ENCODE measurements around the gene LRRC27. TPM values are rescaled to one million over a fixed set of nuclear protein-coding genes. Genes with fewer than 3 reads are reported as not detected.
"Not testable (repeated sequence)": the region's sequence is repeated elsewhere in the genome, so short reads cannot be mapped to it uniquely, and the experiment has no call there.

LRRC27 gene
- total and polyA plus RNA-seq, 4 experiments from 2014 or later, result 0.90 to 3.8 (median 3.0) TPM

- Mint-ChIP-seq H3K36me3 (no peaks in the 10 kb centered on the region), H3K9me3 (peaks cover 0 to 7% (median 0%) of the 10 kb centered on the region in 8 donors), H3K27ac (no peak overlapping the region), H3K4me3 (no peak overlapping the region), H3K27me3 (no peaks in the 10 kb centered on the region), H3K4me1 (peaks cover 2 to 5% (median 3%) of the 10 kb centered on the region in 4 donors)
- H3K4me3 ChIP-seq (ENCODE audit: low read length in 2 of 2), result no peak overlapping the region
- intact Hi-C loops (cut with micrococcal nuclease), result no loop called here
- no peak overlapping the region for H3K27ac ChIP-seq (ENCODE audit: low read depth, low read length)
- no peaks in the 10 kb centered on the region for H3K27me3 ChIP-seq (ENCODE audit: insufficient read depth, low read length)
- H3K9me3 ChIP-seq (ENCODE audit: control insufficient read depth in 1 of 2, low read length in 2 of 2), result no peaks in the 10 kb centered on the region
- DNase-seq, result no peak
- ChIA-PET CTCF (ENCODE audit: partially characterized antibody) (no interaction called here), POLR2A (ENCODE audit: partially characterized antibody) (no interaction called here)
- peaks cover under 1% of the 10 kb centered on the region for H3K4me1 ChIP-seq (ENCODE audit: insufficient read depth, low read length)
- no peaks in the 10 kb centered on the region for H3K36me3 ChIP-seq (ENCODE audit: insufficient read depth, low read length)
Observed at GRCh38 chr10:132292287-132293200, 39.4 kb upstream of the LRRC27 start.

GRCh38 chr10:132293201-132293812, 38.7 kb upstream of the LRRC27 start:
- Histone ChIP-seq H3K9me3 (ENCODE audit: control insufficient read depth in 1 of 2, low read length in 2 of 2) (no peaks in the 10 kb centered on the region), H3K4me3 (ENCODE audit: low read length in 2 of 2) (no peak overlapping the region), H3K27ac (ENCODE audit: low read depth, low read length) (no peak overlapping the region), H3K27me3 (ENCODE audit: insufficient read depth, low read length) (no peaks in the 10 kb centered on the region), H3K36me3 (ENCODE audit: insufficient read depth, low read length) (no peaks in the 10 kb centered on the region), H3K4me1 (ENCODE audit: insufficient read depth, low read length) (peaks cover 4% of the 10 kb centered on the region)
- no peak for DNase-seq
- ChIA-PET POLR2A (ENCODE audit: partially characterized antibody) (no interaction called here), CTCF (ENCODE audit: partially characterized antibody) (no interaction called here)
- Mint-ChIP-seq H3K36me3 (no peaks in the 10 kb centered on the region), H3K4me1 (peaks cover 2 to 7% (median 4%) of the 10 kb centered on the region in 4 donors), H3K9me3 (peaks cover 0 to 7% (median 0%) of the 10 kb centered on the region in 8 donors), H3K4me3 (no peak overlapping the region), H3K27ac (no peak overlapping the region), H3K27me3 (no peaks in the 10 kb centered on the region)
- intact Hi-C loops (cut with micrococcal nuclease), result no loop called here

GRCh38 chr10:132293813-132294520, 38.0 kb upstream of the LRRC27 start:
- no peak overlapping the region for H3K4me3 Mint-ChIP-seq

GRCh38 chr10:132294561-132295318, 37.3 kb upstream of the LRRC27 start:
- Mint-ChIP-seq H3K9me3 (no peaks in the 10 kb centered on the region), H3K36me3 (no peaks in the 10 kb centered on the region), H3K4me1 (peaks cover 2 to 7% (median 4%) of the 10 kb centered on the region in 4 donors), H3K27ac (no peak overlapping the region), H3K27me3 (peaks cover 0 to 1% of the 10 kb centered on the region in 2 donors), H3K4me3 (no peak overlapping the region)
- Histone ChIP-seq H3K36me3 (ENCODE audit: insufficient read depth, low read length) (no peaks in the 10 kb centered on the region), H3K27me3 (ENCODE audit: insufficient read depth, low read length) (no peaks in the 10 kb centered on the region), H3K4me1 (ENCODE audit: insufficient read depth, low read length) (peaks cover 4% of the 10 kb centered on the region), H3K27ac (ENCODE audit: low read depth, low read length) (no peak overlapping the region), H3K4me3 (ENCODE audit: low read length in 2 of 2) (no peak overlapping the region), H3K9me3 (ENCODE audit: control insufficient read depth in 1 of 2, low read length in 2 of 2) (no peaks in the 10 kb centered on the region)
- DNase-seq, result no peak
- POLR2A ChIA-PET (ENCODE audit: partially characterized antibody), result no interaction called here
- intact Hi-C loops (cut with micrococcal nuclease), result no loop called here
- CTCF ChIA-PET (ENCODE audit: partially characterized antibody), result no interaction called here

More at GRCh38 chr10:132293813-132294520, 38.0 kb upstream of the LRRC27 start:
- ChIA-PET POLR2A (ENCODE audit: partially characterized antibody) (no interaction called here), CTCF (ENCODE audit: partially characterized antibody) (no interaction called here)
- Histone ChIP-seq H3K27me3 (ENCODE audit: insufficient read depth, low read length) (no peaks in the 10 kb centered on the region), H3K36me3 (ENCODE audit: insufficient read depth, low read length) (no peaks in the 10 kb centered on the region), H3K4me1 (ENCODE audit: insufficient read depth, low read length) (peaks cover 4% of the 10 kb centered on the region), H3K4me3 (ENCODE audit: low read length in 2 of 2) (no peak overlapping the region), H3K9me3 (ENCODE audit: control insufficient read depth in 1 of 2, low read length in 2 of 2) (no peaks in the 10 kb centered on the region), H3K27ac (ENCODE audit: low read depth, low read length) (no peak overlapping the region)
- H3K4me1 Mint-ChIP-seq, result peaks cover 2 to 7% (median 4%) of the 10 kb centered on the region in 4 donors
- intact Hi-C loops (cut with micrococcal nuclease), result no loop called here
- peaks cover 0 to 1% of the 10 kb centered on the region in 2 donors for H3K27me3 Mint-ChIP-seq
- no peak for DNase-seq
- H3K9me3 Mint-ChIP-seq, result peaks cover 0 to 3% (median 0%) of the 10 kb centered on the region in 8 donors
- no peak overlapping the region for H3K27ac Mint-ChIP-seq
- H3K36me3 Mint-ChIP-seq, result no peaks in the 10 kb centered on the region

DNA sequence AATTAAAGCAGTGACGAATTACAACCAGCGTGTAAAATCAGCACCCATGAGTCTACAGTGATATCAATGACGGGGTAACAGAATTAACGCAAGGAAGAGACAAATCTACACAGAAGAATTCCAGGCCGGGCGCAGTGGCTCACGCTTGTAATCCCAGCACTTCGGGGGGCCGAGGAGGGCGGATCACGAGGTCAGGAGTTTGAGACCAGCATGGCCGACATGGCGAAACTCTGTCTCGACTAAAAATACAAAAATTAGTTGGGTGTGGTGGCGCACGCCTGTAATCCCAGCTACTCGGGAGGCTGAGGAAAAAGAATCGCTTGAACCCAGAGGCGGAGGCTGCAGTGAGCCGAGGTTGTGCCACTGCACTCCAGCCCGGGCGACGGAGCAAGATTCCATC, 36.5 kb upstream of the LRRC27 start:
- CTCF ChIA-PET (ENCODE audit: partially characterized antibody); H3K27ac ChIP-seq (ENCODE audit: low read depth, low read length): not testable (repeated sequence)

GRCh38 chr10:132296666-132297443, 35.1 kb upstream of the LRRC27 start:
- H3K4me3 ChIP-seq (ENCODE audit: low read length in 2 of 2), result no peak overlapping the region
- H3K4me1 ChIP-seq (ENCODE audit: insufficient read depth, low read length), result peaks cover 4% of the 10 kb centered on the region
- intact Hi-C loops (cut with micrococcal nuclease), result no loop called here
- Mint-ChIP-seq H3K27ac (no peak overlapping the region), H3K9me3 (peaks cover 0 to 2% (median 0%) of the 10 kb centered on the region in 8 donors), H3K4me3 (no peak overlapping the region), H3K36me3 (no peaks in the 10 kb centered on the region), H3K4me1 (peaks cover 2 to 7% (median 4%) of the 10 kb centered on the region in 4 donors), H3K27me3 (peaks cover 0 to 1% of the 10 kb centered on the region in 2 donors)
- no peaks in the 10 kb centered on the region for H3K9me3 ChIP-seq (ENCODE audit: control insufficient read depth in 1 of 2, low read length in 2 of 2)
- H3K36me3 ChIP-seq (ENCODE audit: insufficient read depth, low read length), result no peaks in the 10 kb centered on the region
- no peak overlapping the region for H3K27ac ChIP-seq (ENCODE audit: low read depth, low read length)
- POLR2A ChIA-PET (ENCODE audit: partially characterized antibody), result no interaction called here
- CTCF ChIA-PET (ENCODE audit: partially characterized antibody), result no interaction called here
- no peaks in the 10 kb centered on the region for H3K27me3 ChIP-seq (ENCODE audit: insufficient read depth, low read length)
- no peak for DNase-seq

More for the DNA sequence above, 36.5 kb upstream of the LRRC27 start:
- H3K27ac Mint-ChIP-seq; H3K36me3 ChIP-seq (ENCODE audit: insufficient read depth, low read length); intact Hi-C loops (cut with micrococcal nuclease); H3K4me1 Mint-ChIP-seq; H3K9me3 Mint-ChIP-seq; H3K4me3 Mint-ChIP-seq; DNase-seq; H3K27me3 ChIP-seq (ENCODE audit: insufficient read depth, low read length); H3K36me3 Mint-ChIP-seq; H3K4me1 ChIP-seq (ENCODE audit: insufficient read depth, low read length); H3K27me3 Mint-ChIP-seq; H3K9me3 ChIP-seq (ENCODE audit: control insufficient read depth in 1 of 2, low read length in 2 of 2); H3K4me3 ChIP-seq (ENCODE audit: low read length in 2 of 2); POLR2A ChIA-PET (ENCODE audit: partially characterized antibody): not testable (repeated sequence)

Measured in CD4-positive, alpha-beta memory T cell (primary cell).